Astrocyte (in vitro differentiated cells and primary cell): ENCODE results near the gene B2M.
"Not testable (repeated sequence)": the region's sequence is repeated elsewhere in the genome, so short reads cannot be mapped to it uniquely, and the experiment has no call there.

Experiments used
- EZH2 ChIP-seq: IDR thresholded peaks from 2 replicates; pipeline ENCODE4 v1.6.1; 2012; ENCODE audit warnings: mild to moderate bottlenecking, low read length, inconsistent platforms; ENCODE audit not compliant: insufficient read depth
- TF ChIP-seq, protein P1 (sequence below): IDR thresholded peaks from 2 replicates; pipeline ENCODE4 v1.5.1; 2011; ENCODE audit warnings: low read depth, mild to moderate bottlenecking, inconsistent platforms, low read length, moderate library complexity; ENCODE audit not compliant: insufficient read depth

DNA sequence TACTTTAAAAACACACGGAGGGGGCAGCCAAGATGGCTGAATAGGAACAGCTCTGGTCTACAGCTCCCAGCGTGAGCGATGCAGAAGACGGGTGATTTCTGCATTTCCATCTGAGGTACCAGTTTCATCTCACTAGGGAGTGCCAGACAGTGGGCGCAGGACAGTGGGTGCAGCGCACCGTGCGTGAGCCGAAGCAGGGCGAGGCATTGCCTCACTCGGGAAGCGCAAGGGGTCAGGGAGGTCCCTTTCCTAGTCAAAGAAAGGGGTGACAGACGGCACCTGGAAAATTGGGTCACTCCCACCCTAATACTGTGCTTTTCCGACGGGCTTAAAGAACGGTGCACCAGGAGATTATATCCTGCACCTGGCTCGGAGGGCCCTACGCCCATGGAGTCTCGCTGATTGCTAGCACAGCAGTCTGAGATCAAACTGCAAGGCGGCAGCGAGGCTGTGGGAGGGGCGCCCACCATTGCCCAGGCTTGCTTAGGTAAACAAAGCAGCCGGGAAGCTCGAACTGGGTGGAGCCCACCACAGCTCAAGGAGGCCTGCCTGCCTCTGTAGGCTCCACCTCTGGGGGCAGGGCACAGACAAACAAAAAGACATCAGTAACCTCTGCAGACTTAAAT lies 28.0 kb downstream of the B2M start:
- TF ChIP-seq, protein P1, sequence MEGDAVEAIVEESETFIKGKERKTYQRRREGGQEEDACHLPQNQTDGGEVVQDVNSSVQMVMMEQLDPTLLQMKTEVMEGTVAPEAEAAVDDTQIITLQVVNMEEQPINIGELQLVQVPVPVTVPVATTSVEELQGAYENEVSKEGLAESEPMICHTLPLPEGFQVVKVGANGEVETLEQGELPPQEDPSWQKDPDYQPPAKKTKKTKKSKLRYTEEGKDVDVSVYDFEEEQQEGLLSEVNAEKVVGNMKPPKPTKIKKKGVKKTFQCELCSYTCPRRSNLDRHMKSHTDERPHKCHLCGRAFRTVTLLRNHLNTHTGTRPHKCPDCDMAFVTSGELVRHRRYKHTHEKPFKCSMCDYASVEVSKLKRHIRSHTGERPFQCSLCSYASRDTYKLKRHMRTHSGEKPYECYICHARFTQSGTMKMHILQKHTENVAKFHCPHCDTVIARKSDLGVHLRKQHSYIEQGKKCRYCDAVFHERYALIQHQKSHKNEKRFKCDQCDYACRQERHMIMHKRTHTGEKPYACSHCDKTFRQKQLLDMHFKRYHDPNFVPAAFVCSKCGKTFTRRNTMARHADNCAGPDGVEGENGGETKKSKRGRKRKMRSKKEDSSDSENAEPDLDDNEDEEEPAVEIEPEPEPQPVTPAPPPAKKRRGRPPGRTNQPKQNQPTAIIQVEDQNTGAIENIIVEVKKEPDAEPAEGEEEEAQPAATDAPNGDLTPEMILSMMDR: not testable (repeated sequence)
- not testable (repeated sequence) for TF ChIP-seq EZH2
